HCT116 (cell line): ENCODE measurements around the gene NHLRC4. TPM values are rescaled to one million over a fixed set of nuclear protein-coding genes. Genes with fewer than 3 reads are reported as not detected.

Experiments
- ATAC-seq: fragments of 200-7000 bp; cut with Tn5 transposase; 2 replicates; pipeline ENCODE4 v1.9.1; 2020; ENCODE audit warnings: mild to moderate bottlenecking, moderate library complexity
- BruUV-seq: library from RNA; stranded (reverse); fragments of 400-500 nt; replicated peaks from 2 replicates; lab custom pipeline; 2021; lab: Mats Ljungman, UMichigan
- CTCF ChIA-PET: fragments of 300-600 bp; sonication (Branson Sonifier 250); formaldehyde crosslinking; loops from one replicate; lab custom pipeline; 2021; ENCODE audit warnings: antibody characterized with exemption; lab: Charles Lee
- POLR2A ChIA-PET: fragments of 300-600, 350-600 bp; sonication (Branson Sonifier 250); formaldehyde crosslinking; loops from one replicate; lab custom pipeline; 2021; ENCODE audit warnings: antibody characterized with exemption; lab: Charles Lee
- RAD21 ChIA-PET, 2 experiments: fragments of 300-600 bp; sonication (Branson Sonifier 250); formaldehyde crosslinking; loops; one replicate each; lab custom pipeline; 2023; ENCODE audit warnings: low total read pairs in 2 of 2; ENCODE audit not compliant: uncharacterized antibody in 2 of 2, unreplicated experiment in 2 of 2, low non-redundant PET in 1 of 2; lab: Charles Lee
- DNase-seq: peaks from one replicate; pipeline ENCODE4 v3.0.0-alpha.2; 2010; ENCODE audit warnings: low read depth, low spot score
- H2AFZ ChIP-seq: fragments of 200-600 bp; shearing (Covaris generic), sonication (generic); 2 replicates; pipeline ENCODE4 v1.6.1; 2017; ENCODE audit warnings: low read depth, mixed run types, mixed read lengths, antibody characterized with exemption, low read length; ENCODE audit not compliant: poor library complexity, severe bottlenecking
- H3K27ac ChIP-seq: 2 replicates; pipeline ENCODE4 v1.5.1; 2012; ENCODE audit warnings: low read depth, low read length
- H3K27me3 ChIP-seq: fragments of 200-600 bp; sonication (generic); 2 replicates; pipeline ENCODE4 v1.6.1; 2016; ENCODE audit warnings: mixed run types, low read length, mixed read lengths; ENCODE audit not compliant: insufficient read depth
- H3K36me3 ChIP-seq, 2 experiments: fragments of 200-500 bp in 1 of 2; fragments of 200-600 bp in 1 of 2; sonication (Bioruptor generic) in 1 of 2; sonication (generic) in 1 of 2; 2 replicates each; pipeline versions ENCODE4 v1.5.1 to v1.6.1; 2014 to 2016; ENCODE audit warnings: low read length in 2 of 2, inconsistent platforms in 1 of 2, mixed read lengths in 1 of 2, mixed run types in 1 of 2; ENCODE audit not compliant: insufficient read depth in 2 of 2, control insufficient read depth in 1 of 2
- H3K4me1 ChIP-seq, 2 experiments: fragments of 200-600 bp in 1 of 2; sonication (generic) in 1 of 2; 2 replicates each; pipeline versions ENCODE4 v1.5.1 to v1.6.1; 2012 to 2017; ENCODE audit warnings: low read length in 2 of 2, inconsistent platforms in 1 of 2, mild to moderate bottlenecking in 1 of 2, mixed read lengths in 1 of 2, mixed run types in 1 of 2, moderate library complexity in 1 of 2; ENCODE audit not compliant: insufficient read depth in 2 of 2, control insufficient read depth in 1 of 2
- H3K4me2 ChIP-seq: fragments of 200-600 bp; sonication (generic); 2 replicates; pipeline ENCODE4 v1.6.1; 2017; ENCODE audit warnings: mixed run types, low read length, mixed read lengths
- H3K4me3 ChIP-seq, 2 experiments: fragments of 200-600 bp in 1 of 2; sonication (generic) in 1 of 2; replicated peaks in 1 of 2; 2 replicates each; pipeline ENCODE4 v1.5.1; 2011 to 2016; ENCODE audit warnings: low read length in 2 of 2, control low read depth in 1 of 2, low read depth in 1 of 2, mild to moderate bottlenecking in 1 of 2, mixed read lengths in 1 of 2, mixed run types in 1 of 2
- H3K79me2 ChIP-seq: fragments of 200-600 bp; sonication (generic); 2 replicates; pipeline ENCODE4 v1.6.1; 2017; ENCODE audit warnings: mild to moderate bottlenecking, mixed run types, low read length, moderate library complexity, mixed read lengths; ENCODE audit not compliant: insufficient read depth
- H3K9ac ChIP-seq: fragments of 200-600 bp; sonication (generic); 2 replicates; pipeline ENCODE4 v1.6.1; 2016; ENCODE audit warnings: low read length, mixed read lengths
- H3K9me2 ChIP-seq: fragments of 200-600 bp; sonication (generic), shearing (Covaris generic); 2 replicates; pipeline ENCODE4 v1.6.1; 2017; ENCODE audit warnings: mixed run types, mild to moderate bottlenecking, moderate library complexity; ENCODE audit not compliant: insufficient read depth
- H3K9me3 ChIP-seq, 2 experiments: fragments of 200-500 bp in 1 of 2; fragments of 200-600 bp in 1 of 2; sonication (Bioruptor generic) in 1 of 2; sonication (generic) in 1 of 2; 2 replicates each; pipeline ENCODE4 v1.6.1; 2014 to 2017; ENCODE audit warnings: low read length in 2 of 2, mixed read lengths in 2 of 2, inconsistent platforms in 1 of 2, low read depth in 1 of 2, mild to moderate bottlenecking in 1 of 2, mixed run types in 1 of 2, moderate library complexity in 1 of 2; ENCODE audit not compliant: control insufficient read depth in 1 of 2, insufficient read depth in 1 of 2
- H4K20me1 ChIP-seq: fragments of 200-600 bp; sonication (generic), shearing (Covaris generic); 2 replicates; pipeline ENCODE4 v1.6.1; 2017; ENCODE audit warnings: mixed run types, mild to moderate bottlenecking, moderate library complexity; ENCODE audit not compliant: insufficient read depth
- CBX3 ChIP-seq: IDR thresholded peaks from 2 replicates; pipeline ENCODE4 v1.6.1; 2012; ENCODE audit warnings: low read depth
- CEBPB ChIP-seq: IDR thresholded peaks from 2 replicates; pipeline ENCODE4 v1.6.1; 2012; ENCODE audit warnings: low read depth
- ELF1 ChIP-seq: IDR thresholded peaks from 2 replicates; pipeline ENCODE4 v1.6.1; 2012; ENCODE audit warnings: low read depth, borderline replicate concordance
- EZH2 ChIP-seq: fragments of 200-600 bp; sonication (generic); IDR thresholded peaks from 2 replicates; pipeline ENCODE4 v1.6.1; 2017; ENCODE audit warnings: antibody characterized with exemption, mixed run types
- FOSL1 ChIP-seq: IDR thresholded peaks from 2 replicates; pipeline ENCODE4 v1.6.1; 2012; ENCODE audit warnings: low read depth
- JUND ChIP-seq: IDR thresholded peaks from 2 replicates; pipeline ENCODE4 v1.6.1; 2012
- POLR2AphosphoS5 ChIP-seq: IDR thresholded peaks from 2 replicates; pipeline ENCODE4 v1.6.1; 2011; ENCODE audit warnings: mild to moderate bottlenecking, low read depth, low read length, moderate library complexity
- SRF ChIP-seq: IDR thresholded peaks from 2 replicates; pipeline ENCODE4 v1.6.1; 2012; ENCODE audit warnings: low read depth
- TCF7L2 ChIP-seq: IDR thresholded peaks from 2 replicates; pipeline ENCODE4 v1.7.0; 2011; ENCODE audit warnings: borderline replicate concordance, inconsistent platforms; ENCODE audit not compliant: insufficient read depth, insufficient read length; ENCODE audit errors: extremely low read depth
- ZNF274 ChIP-seq: fragments of 200-500 bp; sonication (Bioruptor generic); IDR thresholded peaks from 2 replicates; pipeline ENCODE4 v1.6.1; 2014; ENCODE audit warnings: mild to moderate bottlenecking, low read depth, low read length, inconsistent platforms
- intact Hi-C: fragments of 100-400 bp; cut with micrococcal nuclease; formaldehyde crosslinking; loops from 2 replicates; pipeline ENCODE4 v1.10.0; 2022
- total RNA-seq: library from RNA; stranded (reverse); gene quantifications from one replicate; pipeline ENCODE4 v1.2.1, GENCODE V29; 2021; ENCODE audit not compliant: unreplicated experiment
- TF ChIP-seq, protein P1 (sequence below), 3 experiments: fragments of 200-600 bp in 1 of 3; sonication (generic) in 1 of 3; IDR thresholded peaks in 2 of 3; conservative IDR thresholded peaks in 1 of 3; 2 replicates each; pipeline ENCODE4 v1.5.1; 2012 to 2017; ENCODE audit warnings: low read depth in 2 of 3, low read length in 2 of 3, antibody characterized with exemption in 1 of 3, borderline replicate concordance in 1 of 3, control low read depth in 1 of 3, mild to moderate bottlenecking in 1 of 3, mixed read lengths in 1 of 3, mixed run types in 1 of 3, moderate library complexity in 1 of 3; ENCODE audit not compliant: insufficient read depth in 1 of 3
- TF ChIP-seq, protein P2 (sequence below): IDR thresholded peaks from 2 replicates; pipeline ENCODE4 v1.6.1; 2012; ENCODE audit warnings: low read depth

Gene NHLRC4
- total RNA-seq, 1 experiment from 2014 or later: 0.22 TPM

DNA sequence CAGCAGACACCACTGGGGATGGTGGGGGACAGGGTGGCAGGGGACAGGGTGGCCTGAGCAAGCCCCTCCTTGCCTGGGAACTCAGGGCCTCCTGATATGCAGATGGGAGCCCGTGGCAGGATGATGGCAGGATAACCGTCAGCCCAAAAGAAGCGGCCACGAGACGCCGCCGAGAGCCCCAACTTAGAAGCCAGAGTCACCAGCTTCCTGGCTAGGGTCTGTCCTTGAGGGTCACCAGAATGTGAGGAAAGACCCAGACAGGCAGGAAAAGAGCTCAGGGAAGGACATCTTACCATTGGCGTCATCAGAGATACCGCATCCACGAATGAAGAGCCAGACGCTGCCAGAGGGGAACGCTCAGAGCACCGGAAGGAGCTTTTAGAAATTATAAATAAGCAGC is 42.5 kb downstream of the NHLRC4 start:
- no peaks in the 10 kb centered on the region for H3K4me1 ChIP-seq
- intact Hi-C loops: no loop called here
- H2AFZ ChIP-seq: no peak overlapping the region
- no peaks in the 10 kb centered on the region for H3K9me3 ChIP-seq
- DNase-seq (no peak), ATAC-seq (no peak)
- POLR2A ChIA-PET: no interaction called here
- no peak overlapping the region for H3K9ac ChIP-seq
- no TSS peak for BruUV-seq
- no peaks in the 10 kb centered on the region for H3K27me3 ChIP-seq
- H4K20me1 ChIP-seq: no peaks in the 10 kb centered on the region
- H3K36me3 ChIP-seq: no peaks in the 10 kb centered on the region
- RAD21 ChIA-PET: no interaction called here
- H3K79me2 ChIP-seq: no peaks in the 10 kb centered on the region
- H3K4me3 ChIP-seq: no peak overlapping the region
- no peak overlapping the region for H3K27ac ChIP-seq
- CTCF ChIA-PET: no interaction called here
- H3K4me2 ChIP-seq: no peak overlapping the region
- TF ChIP-seq TCF7L2: no peak
- no peak for TF ChIP-seq POLR2AphosphoS5
- no peak for TF ChIP-seq CBX3
- no peak for TF ChIP-seq JUND
- TF ChIP-seq FOSL1: no peak
- TF ChIP-seq, protein P1, sequence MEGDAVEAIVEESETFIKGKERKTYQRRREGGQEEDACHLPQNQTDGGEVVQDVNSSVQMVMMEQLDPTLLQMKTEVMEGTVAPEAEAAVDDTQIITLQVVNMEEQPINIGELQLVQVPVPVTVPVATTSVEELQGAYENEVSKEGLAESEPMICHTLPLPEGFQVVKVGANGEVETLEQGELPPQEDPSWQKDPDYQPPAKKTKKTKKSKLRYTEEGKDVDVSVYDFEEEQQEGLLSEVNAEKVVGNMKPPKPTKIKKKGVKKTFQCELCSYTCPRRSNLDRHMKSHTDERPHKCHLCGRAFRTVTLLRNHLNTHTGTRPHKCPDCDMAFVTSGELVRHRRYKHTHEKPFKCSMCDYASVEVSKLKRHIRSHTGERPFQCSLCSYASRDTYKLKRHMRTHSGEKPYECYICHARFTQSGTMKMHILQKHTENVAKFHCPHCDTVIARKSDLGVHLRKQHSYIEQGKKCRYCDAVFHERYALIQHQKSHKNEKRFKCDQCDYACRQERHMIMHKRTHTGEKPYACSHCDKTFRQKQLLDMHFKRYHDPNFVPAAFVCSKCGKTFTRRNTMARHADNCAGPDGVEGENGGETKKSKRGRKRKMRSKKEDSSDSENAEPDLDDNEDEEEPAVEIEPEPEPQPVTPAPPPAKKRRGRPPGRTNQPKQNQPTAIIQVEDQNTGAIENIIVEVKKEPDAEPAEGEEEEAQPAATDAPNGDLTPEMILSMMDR (IDR thresholded peaks at IDR 0.05 in 2 of 3, conservative IDR thresholded peaks at IDR 0.05 in 1 of 3; ENCODE audit: borderline replicate concordance in 1 of 3, insufficient read depth in 1 of 3, low read depth in 2 of 3, low read length in 2 of 3): no peak
- no peak for TF ChIP-seq ELF1
- no peak for TF ChIP-seq CEBPB
- TF ChIP-seq SRF: no peak
- TF ChIP-seq, protein P2, sequence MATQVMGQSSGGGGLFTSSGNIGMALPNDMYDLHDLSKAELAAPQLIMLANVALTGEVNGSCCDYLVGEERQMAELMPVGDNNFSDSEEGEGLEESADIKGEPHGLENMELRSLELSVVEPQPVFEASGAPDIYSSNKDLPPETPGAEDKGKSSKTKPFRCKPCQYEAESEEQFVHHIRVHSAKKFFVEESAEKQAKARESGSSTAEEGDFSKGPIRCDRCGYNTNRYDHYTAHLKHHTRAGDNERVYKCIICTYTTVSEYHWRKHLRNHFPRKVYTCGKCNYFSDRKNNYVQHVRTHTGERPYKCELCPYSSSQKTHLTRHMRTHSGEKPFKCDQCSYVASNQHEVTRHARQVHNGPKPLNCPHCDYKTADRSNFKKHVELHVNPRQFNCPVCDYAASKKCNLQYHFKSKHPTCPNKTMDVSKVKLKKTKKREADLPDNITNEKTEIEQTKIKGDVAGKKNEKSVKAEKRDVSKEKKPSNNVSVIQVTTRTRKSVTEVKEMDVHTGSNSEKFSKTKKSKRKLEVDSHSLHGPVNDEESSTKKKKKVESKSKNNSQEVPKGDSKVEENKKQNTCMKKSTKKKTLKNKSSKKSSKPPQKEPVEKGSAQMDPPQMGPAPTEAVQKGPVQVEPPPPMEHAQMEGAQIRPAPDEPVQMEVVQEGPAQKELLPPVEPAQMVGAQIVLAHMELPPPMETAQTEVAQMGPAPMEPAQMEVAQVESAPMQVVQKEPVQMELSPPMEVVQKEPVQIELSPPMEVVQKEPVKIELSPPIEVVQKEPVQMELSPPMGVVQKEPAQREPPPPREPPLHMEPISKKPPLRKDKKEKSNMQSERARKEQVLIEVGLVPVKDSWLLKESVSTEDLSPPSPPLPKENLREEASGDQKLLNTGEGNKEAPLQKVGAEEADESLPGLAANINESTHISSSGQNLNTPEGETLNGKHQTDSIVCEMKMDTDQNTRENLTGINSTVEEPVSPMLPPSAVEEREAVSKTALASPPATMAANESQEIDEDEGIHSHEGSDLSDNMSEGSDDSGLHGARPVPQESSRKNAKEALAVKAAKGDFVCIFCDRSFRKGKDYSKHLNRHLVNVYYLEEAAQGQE: no peak
- no peak for TF ChIP-seq ZNF274
- TF ChIP-seq EZH2: no peak
- no peaks in the 10 kb centered on the region for H3K9me2 ChIP-seq
